ENCODE results near the gene AOC2.

DNA sequence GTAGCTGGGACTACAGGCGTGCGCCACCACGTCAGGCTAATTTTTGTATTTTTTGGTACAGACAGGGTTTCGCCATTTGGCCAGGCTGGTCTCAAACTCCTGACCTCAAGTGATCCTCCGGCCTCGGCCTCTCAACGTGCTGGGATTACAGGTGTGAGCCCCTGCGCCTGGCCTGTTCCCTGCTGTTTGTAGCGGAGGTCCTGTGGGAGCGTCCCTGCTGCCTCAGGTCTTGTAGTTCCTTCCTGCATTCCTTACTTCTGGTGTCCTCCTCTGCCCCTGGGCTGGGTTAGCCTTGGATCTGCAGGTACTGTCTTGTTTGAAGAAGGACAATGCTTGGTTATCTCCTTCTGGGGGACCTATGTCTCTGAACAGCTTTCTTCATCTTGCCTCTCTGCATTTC is 32.7 kb downstream of the AOC2 start:
- TF ChIP-seq, protein P1, sequence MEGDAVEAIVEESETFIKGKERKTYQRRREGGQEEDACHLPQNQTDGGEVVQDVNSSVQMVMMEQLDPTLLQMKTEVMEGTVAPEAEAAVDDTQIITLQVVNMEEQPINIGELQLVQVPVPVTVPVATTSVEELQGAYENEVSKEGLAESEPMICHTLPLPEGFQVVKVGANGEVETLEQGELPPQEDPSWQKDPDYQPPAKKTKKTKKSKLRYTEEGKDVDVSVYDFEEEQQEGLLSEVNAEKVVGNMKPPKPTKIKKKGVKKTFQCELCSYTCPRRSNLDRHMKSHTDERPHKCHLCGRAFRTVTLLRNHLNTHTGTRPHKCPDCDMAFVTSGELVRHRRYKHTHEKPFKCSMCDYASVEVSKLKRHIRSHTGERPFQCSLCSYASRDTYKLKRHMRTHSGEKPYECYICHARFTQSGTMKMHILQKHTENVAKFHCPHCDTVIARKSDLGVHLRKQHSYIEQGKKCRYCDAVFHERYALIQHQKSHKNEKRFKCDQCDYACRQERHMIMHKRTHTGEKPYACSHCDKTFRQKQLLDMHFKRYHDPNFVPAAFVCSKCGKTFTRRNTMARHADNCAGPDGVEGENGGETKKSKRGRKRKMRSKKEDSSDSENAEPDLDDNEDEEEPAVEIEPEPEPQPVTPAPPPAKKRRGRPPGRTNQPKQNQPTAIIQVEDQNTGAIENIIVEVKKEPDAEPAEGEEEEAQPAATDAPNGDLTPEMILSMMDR (IDR thresholded peaks at IDR 0.05), result no peak
- TF ChIP-seq POLR2A (IDR thresholded peaks at IDR 0.05) (no peak), POLR2AphosphoS5 (IDR thresholded peaks at IDR 0.05; ENCODE audit: insufficient read depth in 1 of 2, low read depth in 1 of 2) (no peak)

Data from vagina (tissue), 2 donors.